ENCODE results near the gene PRKD3.
A peak's percentile ranks its signal among the peaks of the same experiment; 100 is the strongest.

Gene PRKD3

GRCh38 chr2:37337620-37338280, 13.1 kb upstream of the PRKD3 start:
- no peaks in the 10 kb centered on the region for H3K9me3 ChIP-seq (ENCODE audit: low read length)
- H2AFZ ChIP-seq (ENCODE audit: low read length) = no peak overlapping the region
- H4K20me1 ChIP-seq (ENCODE audit: insufficient read depth, low read length) = no peaks in the 10 kb centered on the region
- TF ChIP-seq CTCF (IDR thresholded peaks at IDR 0.05; ENCODE audit: low read length) (no peak), EZH2 (IDR thresholded peaks at IDR 0.05; ENCODE audit: borderline replicate concordance, low read length) (no peak)
- H3K79me2 ChIP-seq (ENCODE audit: insufficient read depth, low read length) = no peaks in the 10 kb centered on the region
- H3K9ac ChIP-seq (ENCODE audit: low read length) = peak overlapping the region; percentile 6; the same call in 1 of the 2 replicates
- H3K27me3 ChIP-seq (ENCODE audit: insufficient read depth, low read length) = 0 out of 2 replicates have a peak, but pooled peaks cover 5% of the 10 kb centered on the region
- peak overlapping the region; percentile 47 for H3K4me2 ChIP-seq (ENCODE audit: low read length)
- H3K4me3 ChIP-seq (ENCODE audit: low read depth, low read length, poor library complexity, severe bottlenecking) = peak overlapping the region; percentile 23
- H3K27ac ChIP-seq (ENCODE audit: low read depth, low read length, poor library complexity, severe bottlenecking) = peak overlapping the region; percentile 76
- H3K9me2 ChIP-seq (ENCODE audit: low read depth, low read length) = no peaks in the 10 kb centered on the region
- peaks cover 57% of the 10 kb centered on the region for H3K4me1 ChIP-seq (ENCODE audit: insufficient read depth, low read length, severe bottlenecking)
- no peaks in the 10 kb centered on the region for H3K36me3 ChIP-seq (ENCODE audit: insufficient read depth, low read length)
- no peaks in the 10 kb centered on the region for H3F3A ChIP-seq (ENCODE audit: insufficient read depth, low read length)

- H3K9me3 ChIP-seq (ENCODE audit: low read length) = no peaks in the 10 kb centered on the region
- H4K20me1 ChIP-seq (ENCODE audit: insufficient read depth, low read length) = no peaks in the 10 kb centered on the region
- no peaks in the 10 kb centered on the region for H3F3A ChIP-seq (ENCODE audit: insufficient read depth, low read length)
- H3K27me3 ChIP-seq (ENCODE audit: insufficient read depth, low read length) = no peaks in the 10 kb centered on the region
- peaks cover 59% of the 10 kb centered on the region for H3K4me1 ChIP-seq (ENCODE audit: insufficient read depth, low read length, severe bottlenecking)
- no peaks in the 10 kb centered on the region for H3K36me3 ChIP-seq (ENCODE audit: insufficient read depth, low read length)
- H3K4me2 ChIP-seq (ENCODE audit: low read length) = peak overlapping the region; percentile 58
- H3K4me3 ChIP-seq (ENCODE audit: low read depth, low read length, poor library complexity, severe bottlenecking) = peak overlapping the region; percentile 56
- H3K27ac ChIP-seq (ENCODE audit: low read depth, low read length, poor library complexity, severe bottlenecking) = peak overlapping the region; percentile 76
- H2AFZ ChIP-seq (ENCODE audit: low read length) = no peak overlapping the region; the same call in 1 of the 2 replicates
- TF ChIP-seq EZH2 (IDR thresholded peaks at IDR 0.05; ENCODE audit: borderline replicate concordance, low read length) (no peak), CTCF (IDR thresholded peaks at IDR 0.05; ENCODE audit: low read length) (no peak)
- H3K9ac ChIP-seq (ENCODE audit: low read length) = peak overlapping the region; percentile 60
- H3K79me2 ChIP-seq (ENCODE audit: insufficient read depth, low read length) = no peaks in the 10 kb centered on the region
- H3K9me2 ChIP-seq (ENCODE audit: low read depth, low read length) = no peaks in the 10 kb centered on the region
Measured at GRCh38 chr2:37335604-37336003, 11.0 kb upstream of the PRKD3 start.

GRCh38 chr2:37333256-37333655, 8.6 kb upstream of the PRKD3 start:
- Histone ChIP-seq H3K79me2 (ENCODE audit: insufficient read depth, low read length) (no peaks in the 10 kb centered on the region), H3K9me2 (ENCODE audit: low read depth, low read length) (no peaks in the 10 kb centered on the region), H3K4me2 (ENCODE audit: low read length) (0 out of 2 replicates have a peak overlapping the region, but pooled peaks have one; percentile 5), H3K36me3 (ENCODE audit: insufficient read depth, low read length) (no peaks in the 10 kb centered on the region), H3F3A (ENCODE audit: insufficient read depth, low read length) (no peaks in the 10 kb centered on the region), H2AFZ (ENCODE audit: low read length) (no peak overlapping the region), H3K4me1 (ENCODE audit: insufficient read depth, low read length, severe bottlenecking) (peaks cover 44% of the 10 kb centered on the region), H3K9ac (ENCODE audit: low read length) (no peak overlapping the region), H3K27ac (ENCODE audit: low read depth, low read length, poor library complexity, severe bottlenecking) (no peak overlapping the region), H4K20me1 (ENCODE audit: insufficient read depth, low read length) (no peaks in the 10 kb centered on the region), H3K9me3 (ENCODE audit: low read length) (no peaks in the 10 kb centered on the region), H3K4me3 (ENCODE audit: low read depth, low read length, poor library complexity, severe bottlenecking) (no peak overlapping the region), H3K27me3 (ENCODE audit: insufficient read depth, low read length) (no peaks in the 10 kb centered on the region)
- TF ChIP-seq EZH2 (IDR thresholded peaks at IDR 0.05; ENCODE audit: borderline replicate concordance, low read length) (no peak), CTCF (IDR thresholded peaks at IDR 0.05; ENCODE audit: low read length) (no peak)
